Effector CD8-positive, alpha-beta T cell (primary cell): ENCODE measurements around the gene PNMA8B.
A peak's percentile ranks its signal among the peaks of the same experiment; 100 is the strongest.

Experiments used
- DNase-seq: peaks from one replicate; lab custom pipeline; 2025; lab: John Stamatoyannopoulos, UW

PNMA8B gene

DNA sequence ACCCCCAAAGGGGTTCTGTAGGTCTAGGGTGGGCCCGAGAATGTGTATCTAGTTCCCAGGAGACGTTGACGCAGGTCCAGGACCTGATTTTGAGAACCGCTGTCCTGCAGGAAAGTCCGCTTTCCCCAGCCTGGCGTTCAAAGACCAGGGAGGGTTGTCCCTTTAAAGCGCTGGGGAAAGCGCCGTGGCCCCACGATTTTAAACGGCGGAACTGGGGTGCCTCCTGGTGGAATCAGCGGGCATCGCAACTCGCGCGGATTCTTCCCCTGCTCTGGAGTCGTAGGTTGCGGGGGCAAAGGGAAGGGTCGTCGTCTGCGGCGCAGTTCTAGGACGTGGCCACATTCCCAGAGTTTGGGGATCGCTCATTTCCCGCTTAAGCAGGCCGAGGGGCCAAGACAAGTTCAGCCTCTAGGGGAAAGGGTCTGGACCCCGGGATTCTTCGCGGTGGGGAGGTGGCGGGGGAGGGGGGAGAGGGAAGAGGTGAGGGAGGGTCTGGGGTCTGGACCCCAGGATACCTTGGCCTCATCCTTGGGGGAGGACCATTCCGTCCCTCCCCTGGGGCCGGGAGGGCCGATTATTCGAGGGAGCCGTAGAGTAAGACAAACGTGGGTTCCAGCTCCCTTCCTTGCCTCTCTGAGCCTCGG lies 7.7 kb downstream of the PNMA8B start:
- DNase-seq: peak; percentile 64

DNA sequence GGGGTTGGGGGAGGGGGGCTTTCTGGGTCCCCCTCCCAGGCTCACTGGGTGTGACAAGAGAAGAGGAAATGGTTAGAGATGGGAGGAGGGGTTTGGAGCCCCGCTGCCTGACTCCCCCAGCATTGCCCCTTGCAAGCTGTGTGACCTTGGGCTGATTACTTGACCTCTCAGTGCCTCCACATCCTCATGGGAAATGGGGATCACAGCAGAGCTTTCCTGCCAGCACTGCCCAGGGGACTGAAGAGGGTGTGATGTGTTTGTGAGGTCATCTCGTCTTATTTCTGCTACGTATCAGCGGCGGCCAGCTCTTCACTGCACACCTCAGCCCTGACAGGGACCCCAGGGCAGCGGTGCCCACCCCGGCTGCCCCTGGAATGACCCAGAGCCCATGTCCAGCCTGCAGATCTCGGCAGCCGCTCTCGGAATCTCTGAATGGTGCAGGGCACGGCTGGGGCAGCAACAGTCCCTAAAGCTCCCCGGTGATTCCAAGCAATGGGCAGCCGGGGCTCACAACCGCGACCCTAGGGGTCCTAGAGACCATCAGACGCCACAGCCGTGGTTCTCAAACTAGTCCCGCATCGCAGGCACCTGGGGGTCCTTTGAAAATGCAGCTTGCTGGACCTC lies 8.4 kb downstream of the PNMA8B start:
- no peak for DNase-seq

DNA sequence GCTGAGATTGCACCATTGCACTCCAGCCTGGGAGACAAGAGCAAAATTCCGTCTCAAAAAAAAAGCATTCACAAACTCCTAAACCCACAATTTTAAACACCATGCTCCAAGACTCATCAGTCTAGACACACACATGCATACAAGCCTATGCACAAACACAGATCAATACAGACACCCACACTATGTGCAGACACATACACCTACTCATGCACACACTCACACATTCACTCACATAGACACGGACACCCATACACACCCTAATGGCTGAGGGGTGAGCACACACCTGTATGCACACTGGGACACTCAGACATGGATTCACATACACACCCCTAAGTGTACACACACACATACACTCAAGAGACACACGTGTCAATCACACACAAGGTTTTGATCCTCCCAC lies 9.3 kb downstream of the PNMA8B start:
- no peak for DNase-seq

DNA sequence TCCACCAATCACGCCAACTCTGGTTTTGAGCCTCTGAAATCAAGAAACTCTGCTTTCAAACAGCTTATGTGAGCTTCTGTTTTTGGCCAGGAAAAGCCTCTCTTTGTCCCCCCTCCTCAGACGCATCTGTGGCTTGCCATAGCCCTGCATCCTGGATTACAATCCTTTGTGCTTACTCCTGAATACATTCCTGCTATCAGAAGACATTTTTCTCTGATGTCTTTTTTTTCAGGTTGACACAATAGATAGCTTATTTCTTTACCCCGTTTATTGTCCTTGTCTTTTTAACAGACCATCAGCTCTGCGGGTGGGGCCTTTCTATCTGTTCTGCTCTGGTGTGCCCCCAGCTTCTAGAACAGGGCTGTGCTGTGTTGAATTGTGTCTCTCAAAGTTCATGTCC lies 11.0 kb downstream of the PNMA8B start:
- no peak for DNase-seq

DNA sequence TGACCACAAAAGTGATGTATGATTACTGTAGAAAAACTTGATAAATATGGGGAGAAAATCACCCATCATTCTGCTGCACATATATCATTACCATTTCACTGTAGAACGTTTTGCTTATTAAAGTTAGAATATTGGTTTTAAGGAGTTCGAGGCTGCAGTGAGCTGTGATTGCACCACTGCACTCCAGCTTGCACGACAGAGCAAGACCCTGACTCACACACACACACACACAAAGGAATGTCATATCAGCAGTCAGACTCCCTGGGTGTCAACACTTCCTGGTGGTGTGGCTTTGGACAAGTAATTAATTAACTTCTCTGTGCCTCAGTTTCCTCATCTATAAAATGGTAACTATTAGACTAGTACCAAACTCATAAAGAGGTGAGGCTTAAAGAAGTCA lies 13.0 kb downstream of the PNMA8B start:
- no peak for DNase-seq

DNA sequence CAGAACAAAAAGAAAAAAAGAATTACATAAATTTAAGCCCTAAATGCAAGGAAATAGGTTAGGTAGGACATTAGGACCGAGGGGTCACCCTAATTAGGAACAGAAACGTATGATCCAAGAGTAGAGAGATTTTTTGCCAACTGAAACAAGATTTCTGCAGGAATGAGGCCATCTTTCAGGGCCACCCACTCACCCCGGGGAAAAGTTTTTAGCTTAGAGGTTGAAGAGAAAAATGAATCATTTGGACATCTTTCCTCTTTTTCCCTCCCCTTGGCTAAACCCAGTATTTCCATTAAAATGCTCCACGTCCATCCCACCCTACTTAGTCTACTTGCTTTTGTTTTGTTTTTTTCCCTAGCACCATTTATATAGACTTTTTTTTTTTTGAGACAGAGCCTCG lies 13.7 kb downstream of the PNMA8B start:
- no peak for DNase-seq

DNA sequence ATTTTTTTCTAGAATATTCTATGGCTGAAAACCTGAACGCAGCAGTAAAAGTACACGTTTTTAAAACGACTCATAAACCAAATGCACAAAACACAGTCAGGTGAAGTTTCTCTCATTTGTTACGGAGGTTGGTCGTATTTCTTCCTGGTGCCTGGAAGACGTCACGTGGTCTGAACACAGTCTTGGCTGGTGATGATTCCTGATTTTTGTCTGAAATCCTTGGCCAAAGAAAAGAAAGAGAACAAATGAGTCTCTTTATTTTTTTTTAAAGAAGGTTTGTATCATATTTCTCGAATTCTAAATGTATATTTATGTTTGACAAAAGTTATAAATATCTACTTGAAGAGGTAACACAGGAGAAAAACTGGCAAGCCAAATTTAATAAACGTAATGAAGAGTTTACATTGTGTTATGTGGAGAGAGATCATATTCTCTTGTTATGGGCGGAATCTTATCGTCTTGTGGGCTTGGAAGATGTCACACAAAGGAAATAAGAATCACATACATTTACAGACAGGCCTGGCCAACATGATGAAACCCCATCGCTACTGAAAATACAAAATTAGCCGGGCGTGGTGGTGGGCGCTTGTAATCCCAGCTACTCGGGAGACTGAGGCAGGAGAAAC lies 14.3 kb downstream of the PNMA8B start:
- DNase-seq: no peak

DNA sequence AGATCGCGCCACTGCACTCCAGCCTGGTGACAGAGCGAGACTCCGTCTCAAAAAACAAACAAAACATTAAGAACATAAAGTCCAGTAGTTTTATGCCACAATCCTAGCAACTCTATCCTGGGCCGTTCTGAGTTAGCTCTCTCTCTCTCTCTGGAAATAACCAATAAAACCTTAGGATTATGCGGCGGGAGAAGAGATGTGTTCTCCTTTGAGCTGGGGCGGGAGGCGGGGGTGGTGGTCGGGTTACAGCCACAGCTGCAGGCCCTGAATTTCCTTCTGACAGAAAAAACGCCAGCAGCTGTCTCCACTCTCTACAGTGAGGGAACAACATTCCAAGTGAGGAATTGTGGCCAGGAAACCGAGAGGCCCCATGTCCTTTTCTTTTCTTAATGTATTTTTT lies 15.3 kb downstream of the PNMA8B start:
- no peak for DNase-seq

DNA sequence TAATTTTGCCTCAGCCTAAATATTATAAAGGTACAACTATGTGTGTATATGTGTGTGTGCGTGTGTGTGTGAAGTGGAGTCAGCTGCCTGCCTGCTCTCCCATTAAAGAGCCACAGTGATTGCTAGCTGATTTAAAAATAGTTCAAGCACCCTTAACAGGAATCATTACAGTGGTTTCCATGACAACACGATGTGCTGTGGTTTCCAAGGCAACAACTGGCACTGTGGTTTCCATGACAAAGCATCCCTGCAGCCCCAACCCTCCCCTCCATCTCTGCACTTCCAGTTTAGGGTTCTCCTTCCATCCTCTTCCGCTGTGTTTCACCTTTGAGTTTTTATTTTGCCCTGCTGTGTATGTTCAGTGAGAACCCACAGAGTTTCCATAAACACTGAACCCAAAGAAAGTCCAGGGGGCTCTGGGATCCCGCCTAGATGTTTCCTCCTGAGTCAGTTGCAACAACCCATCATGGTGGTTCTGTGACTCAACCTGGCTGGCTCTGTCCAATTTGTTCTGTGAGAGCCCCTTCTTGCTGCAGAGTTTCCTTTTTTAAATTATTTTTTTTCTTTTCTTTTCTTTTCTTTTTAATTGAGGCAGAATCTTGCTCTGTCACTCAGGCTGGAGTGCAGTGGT lies 17.2 kb downstream of the PNMA8B start:
- no peak for DNase-seq

DNA sequence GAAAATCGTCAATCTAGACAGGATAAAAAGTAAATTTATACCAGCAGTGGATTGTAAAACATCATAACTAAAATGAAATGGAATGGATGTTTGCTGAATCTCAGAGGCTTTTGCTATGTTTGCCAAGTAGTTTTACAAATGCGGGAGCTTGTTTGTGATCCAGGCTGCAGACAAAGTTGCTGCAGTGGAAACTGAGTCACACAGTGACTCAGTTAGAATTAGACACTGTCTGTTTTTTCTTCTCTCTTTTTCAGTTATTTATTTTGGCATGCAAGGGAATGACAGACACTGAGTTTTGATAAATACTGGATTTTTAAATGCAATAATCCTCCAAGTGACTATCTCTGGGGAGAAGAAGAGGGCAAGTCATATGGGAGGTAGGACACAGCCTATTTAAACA lies 19.7 kb downstream of the PNMA8B start:
- no peak for DNase-seq

DNA sequence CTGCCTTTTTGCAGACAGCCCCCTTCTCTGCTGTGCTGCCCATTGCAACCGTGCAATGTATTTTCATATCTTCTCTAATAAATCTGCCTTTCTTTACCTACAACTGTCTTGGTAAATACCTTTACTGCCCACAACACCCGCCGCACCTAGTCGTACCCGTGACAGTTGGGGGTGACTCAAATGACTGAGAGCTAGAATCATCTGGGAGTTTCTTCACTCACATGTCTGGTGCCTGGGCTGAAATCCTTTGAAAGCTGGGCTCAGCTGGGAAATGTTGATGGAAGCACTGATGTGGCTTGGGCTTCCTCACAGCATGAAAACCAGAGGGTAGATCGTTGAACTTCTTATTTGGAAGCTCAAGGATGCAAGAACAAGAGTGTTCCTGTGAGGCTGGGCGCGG lies 21.5 kb downstream of the PNMA8B start:
- DNase-seq: no peak

DNA sequence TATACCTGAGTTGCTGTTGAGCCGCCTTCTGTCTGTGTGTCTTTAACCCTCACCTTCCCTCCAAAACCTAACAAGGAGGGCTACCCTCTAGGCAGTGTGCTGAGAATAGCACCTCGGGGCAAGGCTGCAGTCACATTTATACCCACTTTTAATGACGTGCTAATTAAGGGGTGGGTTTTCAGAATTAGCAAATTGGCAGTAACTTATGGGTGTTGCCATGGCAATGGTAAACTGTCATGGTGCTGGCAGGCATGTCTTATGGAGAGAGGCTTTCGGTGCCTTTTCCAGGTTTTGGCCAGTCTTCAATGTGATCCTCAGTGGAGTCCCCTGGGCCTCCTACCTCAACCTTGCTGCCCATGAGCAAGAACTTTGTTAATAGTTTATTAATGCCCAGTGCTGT lies 23.1 kb downstream of the PNMA8B start:
- DNase-seq: no peak

DNA sequence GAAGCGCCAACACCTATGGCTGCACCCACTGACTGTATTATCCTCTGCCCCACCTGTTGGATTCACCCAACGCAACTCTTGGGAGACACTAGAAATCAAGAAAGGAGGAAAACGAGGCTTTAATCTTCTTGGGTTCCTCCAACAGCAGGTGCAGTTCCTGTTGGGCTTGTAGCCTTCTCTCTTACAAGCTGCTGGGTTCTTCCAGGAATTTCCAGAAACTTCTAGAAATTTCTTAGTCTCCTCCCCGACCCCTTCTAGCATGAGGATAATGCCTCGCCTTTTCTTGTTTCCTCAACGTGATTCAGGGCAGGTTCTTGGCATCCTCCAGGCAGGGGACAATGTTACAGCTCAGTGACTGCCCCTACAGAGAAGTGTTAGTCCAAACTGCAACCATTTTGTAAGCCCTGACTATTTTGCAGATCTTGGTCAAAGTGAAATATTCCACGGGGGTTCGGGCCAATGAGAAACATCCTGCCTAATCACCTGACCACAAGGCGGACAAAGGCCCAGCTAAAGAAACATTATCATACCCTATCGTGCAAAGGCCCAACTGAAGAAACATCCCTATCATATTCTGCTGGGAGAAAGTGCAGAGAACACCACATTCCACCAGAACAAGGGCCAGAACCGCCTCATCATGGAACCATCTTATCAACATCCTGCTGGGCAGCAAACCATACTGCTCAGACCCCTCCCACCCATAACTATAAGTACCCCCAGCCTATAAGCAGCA lies 23.7 kb downstream of the PNMA8B start:
- no peak for DNase-seq

DNA sequence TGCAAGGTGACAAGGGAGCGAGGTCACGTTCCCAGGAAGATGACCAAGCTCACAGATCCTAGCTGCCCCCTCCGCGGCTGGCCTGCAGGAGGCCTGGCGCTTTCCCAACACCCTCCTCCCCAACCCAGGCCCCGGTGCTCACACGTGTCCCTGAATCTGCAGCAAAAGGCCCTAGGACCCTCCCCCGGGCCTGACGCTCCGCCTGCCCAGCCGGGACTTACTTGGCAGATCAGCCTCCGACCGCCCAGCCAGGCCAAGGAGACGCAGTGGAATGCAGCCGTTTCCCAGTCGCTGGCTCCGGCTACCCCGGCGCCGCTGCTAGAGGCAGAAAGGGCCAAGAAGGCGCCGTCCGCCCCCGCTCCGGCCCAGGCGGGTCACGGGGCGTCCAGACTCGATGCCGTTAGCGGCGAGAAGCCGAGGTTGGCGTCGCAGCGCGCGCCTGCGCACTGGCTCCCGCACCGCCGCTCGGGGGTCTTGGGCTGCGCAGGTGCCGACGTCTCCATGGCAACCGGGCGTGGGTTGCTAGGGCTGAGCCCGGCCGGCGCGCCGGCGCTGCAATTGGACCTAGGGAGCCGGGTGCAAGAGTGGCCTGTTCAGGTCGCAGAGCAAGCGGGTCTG lies 24.4 kb downstream of the PNMA8B start, which contains the start of gene PNMA8A:
Gene PNMA8A (minus strand): TSS at position 448 of the 618 bp plus-strand sequence. CDS start 528 bp downstream, outside the sequence.
- DNase-seq: peak; percentile 15

DNA sequence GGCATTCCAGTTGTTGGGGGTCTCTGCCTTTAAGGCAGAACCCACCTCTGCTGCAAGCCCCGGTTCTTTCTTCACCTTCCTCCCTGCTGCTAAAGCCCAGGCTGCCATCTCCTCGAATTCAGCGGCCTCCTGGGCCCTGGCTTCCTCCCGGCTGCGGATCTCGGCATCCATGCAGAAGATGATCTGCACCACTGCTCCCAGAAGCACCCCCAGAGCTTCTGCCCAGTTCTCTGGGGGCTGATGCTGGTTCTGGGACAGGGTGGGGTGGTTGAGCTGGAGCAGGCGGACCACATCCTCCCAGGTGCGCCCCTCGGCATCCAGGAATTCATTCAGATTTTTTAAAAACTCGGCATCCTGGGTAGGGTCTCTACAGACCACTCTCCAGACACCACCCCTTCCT lies 25.3 kb downstream of the PNMA8B start:
- no peak for DNase-seq

DNA sequence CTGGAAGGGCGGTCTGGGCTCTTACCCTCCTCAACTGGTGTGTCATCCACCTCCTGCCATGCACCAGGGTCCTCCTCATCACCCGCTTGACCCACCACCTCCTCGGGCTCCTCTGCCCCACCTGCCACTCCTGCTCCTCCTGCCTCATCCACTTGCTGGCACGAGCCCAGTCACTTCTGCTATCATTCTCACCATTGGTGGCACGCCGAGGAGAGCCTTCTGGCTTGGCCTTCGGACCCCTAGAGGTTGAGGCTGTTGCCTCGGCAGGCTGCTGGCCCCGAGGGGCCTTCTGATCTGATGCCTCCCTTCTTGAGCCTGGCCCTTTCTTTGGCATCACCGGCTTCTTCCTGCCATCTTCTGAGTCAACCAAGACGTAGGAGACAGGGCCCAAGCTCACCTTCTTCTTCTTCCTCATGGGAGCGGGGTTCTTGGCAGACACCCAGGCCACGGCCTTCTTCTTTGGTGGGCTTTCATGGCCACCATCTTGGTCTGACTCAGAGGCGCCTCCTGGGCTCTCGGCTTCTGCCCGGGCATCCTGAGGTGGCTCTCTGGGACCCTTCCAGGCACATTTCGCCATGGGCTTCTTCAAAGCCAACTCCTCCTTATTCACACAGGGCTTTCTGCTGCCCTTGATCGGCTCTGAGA lies 26.0 kb downstream of the PNMA8B start:
- no peak for DNase-seq

DNA sequence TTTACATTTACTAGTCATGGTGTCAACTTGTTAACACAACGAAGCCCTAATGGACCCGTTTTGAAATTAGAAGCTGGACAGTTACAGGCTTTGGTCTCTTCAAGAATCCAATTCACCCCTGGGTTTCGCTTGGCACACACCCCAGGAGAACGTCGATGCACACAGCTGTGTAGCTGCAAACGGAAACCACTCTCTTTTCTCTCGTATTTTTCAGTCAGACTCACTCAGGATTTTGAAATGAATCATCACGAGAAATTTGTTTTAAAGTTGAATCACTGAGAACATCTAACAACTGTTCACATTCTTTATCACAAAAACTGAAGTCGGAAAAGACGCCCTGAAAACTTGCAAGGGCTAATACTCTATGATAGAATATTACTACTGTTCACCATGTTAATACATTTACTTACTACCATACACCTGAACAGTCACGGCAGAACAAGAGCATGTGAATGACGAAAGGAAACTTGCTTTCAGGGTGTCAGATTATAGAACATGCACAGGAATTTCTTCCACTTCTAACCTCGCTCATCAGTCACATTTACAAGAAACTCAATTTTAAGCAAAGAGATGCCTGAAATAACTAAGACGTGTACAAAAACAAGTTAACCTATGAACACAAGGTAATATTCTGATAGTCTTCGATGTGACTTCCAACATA lies 29.0 kb downstream of the PNMA8B start:
- no peak for DNase-seq

DNA sequence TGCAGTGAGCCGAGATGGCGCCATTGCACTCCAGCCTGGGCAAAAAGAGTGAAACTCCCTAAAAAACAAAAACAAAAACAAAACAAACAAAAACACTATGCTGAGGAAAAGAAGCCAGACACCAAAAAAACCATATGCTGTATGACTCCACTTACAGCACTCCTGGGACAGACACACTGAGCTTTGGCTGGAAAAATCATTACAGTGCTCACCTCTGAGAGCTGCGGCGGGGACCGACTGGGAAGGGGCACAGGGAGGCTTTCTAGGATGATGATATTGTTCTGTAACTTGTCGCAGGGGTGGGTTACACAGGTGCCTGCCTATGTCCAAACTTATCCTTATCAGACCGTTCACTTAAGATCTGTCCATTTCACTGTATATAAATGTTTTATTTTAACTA lies 32.2 kb downstream of the PNMA8B start:
- no peak for DNase-seq

DNA sequence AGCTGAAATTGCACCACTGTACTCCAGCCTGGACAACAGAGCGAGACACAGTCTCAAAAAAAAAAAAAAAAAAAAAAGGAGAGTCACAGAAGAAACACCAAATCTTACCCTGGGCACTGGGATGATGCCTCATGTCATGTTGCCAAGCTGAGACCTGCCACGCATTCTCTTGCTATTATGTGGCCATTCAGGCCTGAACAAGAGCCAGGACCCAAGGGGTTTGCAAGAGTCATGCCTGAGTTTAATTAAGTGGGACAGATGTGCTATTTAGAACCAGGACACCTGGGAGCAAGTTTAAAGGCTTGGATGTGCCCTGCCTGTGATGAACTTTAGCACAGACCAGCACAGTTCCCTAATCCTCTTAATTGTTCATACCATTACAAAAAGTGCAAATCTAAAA lies 34.1 kb downstream of the PNMA8B start:
- no peak for DNase-seq

DNA sequence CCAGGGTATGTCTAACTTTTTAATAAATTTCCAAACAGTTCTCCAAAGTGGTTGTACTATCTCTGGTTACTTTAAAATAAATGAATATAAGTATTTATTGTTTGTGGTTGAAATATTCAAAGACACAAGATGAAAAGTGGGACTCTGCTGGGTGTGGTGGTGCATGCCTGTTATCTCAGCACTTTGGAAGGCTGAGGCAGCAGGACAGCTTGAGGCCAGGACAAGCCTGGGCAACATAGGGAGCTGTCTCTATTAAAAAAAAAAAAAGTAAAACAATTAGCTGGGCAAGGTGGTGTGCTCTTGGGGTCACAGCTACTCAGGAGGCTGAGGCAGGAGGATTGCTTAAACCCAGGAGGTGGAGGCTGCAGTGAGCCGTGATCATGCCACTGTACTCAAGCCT lies 34.7 kb downstream of the PNMA8B start:
- no peak for DNase-seq

DNA sequence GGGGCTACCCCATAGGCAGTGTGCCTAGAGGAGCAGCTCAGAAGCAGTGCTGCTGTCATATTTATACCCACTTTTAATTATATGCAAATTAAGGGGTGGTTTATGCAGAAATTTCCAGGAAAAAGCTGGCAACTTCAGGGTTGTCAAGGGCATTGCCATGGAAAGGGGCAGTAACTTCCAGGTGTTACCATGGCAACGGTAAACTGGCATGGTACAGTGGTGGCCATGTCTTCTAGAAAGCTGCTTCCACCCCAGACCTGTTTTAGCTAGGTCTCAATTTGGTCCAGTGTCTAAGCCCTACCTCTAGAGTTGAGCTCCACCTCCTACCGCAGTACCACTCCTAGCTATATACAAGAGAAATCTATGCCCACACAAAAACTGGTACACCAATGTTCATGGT lies 35.6 kb downstream of the PNMA8B start:
- DNase-seq: no peak
